Stimulated activated CD4-positive, alpha-beta T cell treated with anti-CD3 and anti-CD28 coated beads, Interleukin-15, amount 100 ng/mL, for 48 hours (primary cell): ENCODE measurements around the gene CLDN1.

Experiments used
- DNase-seq, 2 donors: peaks; one replicate each; pipeline ENCODE4 v3.0.0-alpha.2; 2020; ENCODE audit warnings: low read depth in 2 of 2

CLDN1 gene, protein sequence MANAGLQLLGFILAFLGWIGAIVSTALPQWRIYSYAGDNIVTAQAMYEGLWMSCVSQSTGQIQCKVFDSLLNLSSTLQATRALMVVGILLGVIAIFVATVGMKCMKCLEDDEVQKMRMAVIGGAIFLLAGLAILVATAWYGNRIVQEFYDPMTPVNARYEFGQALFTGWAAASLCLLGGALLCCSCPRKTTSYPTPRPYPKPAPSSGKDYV

DNA sequence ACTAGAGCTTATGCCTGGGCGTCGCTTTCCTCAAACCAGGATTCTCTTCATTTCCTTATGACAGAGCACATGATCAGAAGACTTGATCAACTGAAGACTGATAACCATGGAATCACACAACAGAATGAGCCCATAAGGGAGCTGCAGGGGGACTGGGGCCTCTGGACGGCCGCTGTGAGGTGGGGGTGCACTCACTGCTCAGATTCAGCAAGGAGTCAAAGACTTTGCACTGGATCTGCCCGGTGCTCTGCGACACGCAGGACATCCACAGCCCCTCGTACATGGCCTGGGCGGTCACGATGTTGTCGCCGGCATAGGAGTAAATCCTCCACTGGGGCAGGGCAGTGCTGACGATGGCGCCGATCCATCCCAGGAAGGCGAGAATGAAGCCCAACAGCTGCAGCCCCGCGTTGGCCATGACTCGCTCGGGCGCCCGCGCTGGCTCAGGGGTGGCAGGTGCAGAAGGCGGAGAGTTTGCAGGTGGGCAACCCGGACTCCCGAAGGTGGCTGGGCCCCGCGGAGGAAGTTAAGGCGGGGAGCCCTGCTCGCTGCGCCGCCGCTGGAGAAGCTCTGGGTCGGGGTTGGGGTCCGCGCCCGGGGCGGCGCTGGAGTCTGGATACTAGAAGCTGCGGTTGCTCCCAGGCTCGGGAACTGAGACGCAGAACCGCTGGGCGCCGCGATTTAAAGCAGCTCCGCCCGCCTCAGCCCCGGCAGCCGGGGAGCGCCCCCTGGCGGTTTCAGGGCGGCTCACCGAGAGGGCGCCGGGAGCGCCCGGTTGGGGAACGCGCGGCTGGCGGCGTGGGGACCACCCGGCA is at the start of gene CLDN1:
TSS of gene CLDN1 (minus strand) at position 658 of the 815 bp plus-strand sequence. CDS start at position 418, 240 bp downstream.
- peak; percentile 41 to 68 for DNase-seq

GRCh38 chr3:190371152-190371551 is 48.9 kb upstream of the CLDN1 start:
- DNase-seq = no peak

DNA sequence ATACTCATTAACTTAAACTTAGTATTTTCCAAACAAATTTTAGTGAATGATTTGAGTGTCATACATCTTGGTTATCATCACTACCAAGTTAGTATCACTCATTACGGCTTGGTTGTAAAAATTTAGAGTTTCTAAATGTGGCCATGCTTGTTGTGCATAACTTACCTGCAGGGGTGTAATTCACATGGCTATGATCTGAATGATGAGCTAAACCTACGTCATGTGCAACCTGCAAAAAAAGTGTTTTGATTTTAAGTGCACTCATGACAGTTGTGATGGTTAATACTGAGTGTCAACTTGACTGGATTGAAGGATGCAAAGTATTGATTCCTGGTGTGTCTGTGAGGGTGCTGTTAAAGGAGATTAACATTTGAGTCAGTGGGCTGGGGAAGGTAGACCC is 48.1 kb upstream of the CLDN1 start:
- no peak for DNase-seq

DNA sequence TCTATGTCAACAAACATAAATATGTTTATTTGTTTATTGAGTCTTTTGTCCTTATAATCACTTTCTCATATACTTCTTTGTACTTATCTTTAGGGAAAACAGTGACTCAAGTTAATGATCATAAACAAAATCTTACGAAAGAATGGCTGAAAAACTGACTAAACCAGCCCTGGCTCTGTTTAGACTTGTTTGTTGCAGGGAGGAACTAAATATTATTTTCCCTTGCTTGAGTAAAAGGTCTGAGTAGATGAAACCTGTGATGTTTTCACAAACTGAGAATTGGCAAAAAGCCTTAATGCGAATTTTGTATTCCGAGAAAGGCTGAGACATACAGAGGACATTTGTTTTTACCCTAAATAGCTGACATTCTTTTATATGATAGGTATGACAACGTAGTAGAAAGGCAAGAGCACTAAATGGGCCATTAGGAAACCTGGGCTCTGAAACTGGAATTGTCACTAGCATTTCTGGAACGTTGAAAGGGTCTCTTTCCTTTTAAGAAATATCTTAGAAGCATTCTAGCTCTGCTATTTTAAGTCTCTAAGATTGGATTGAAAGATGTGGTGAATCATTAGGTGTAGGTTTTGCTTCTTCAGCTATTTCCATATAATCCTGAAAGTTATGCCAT is 47.5 kb upstream of the CLDN1 start:
- DNase-seq = no peak

DNA sequence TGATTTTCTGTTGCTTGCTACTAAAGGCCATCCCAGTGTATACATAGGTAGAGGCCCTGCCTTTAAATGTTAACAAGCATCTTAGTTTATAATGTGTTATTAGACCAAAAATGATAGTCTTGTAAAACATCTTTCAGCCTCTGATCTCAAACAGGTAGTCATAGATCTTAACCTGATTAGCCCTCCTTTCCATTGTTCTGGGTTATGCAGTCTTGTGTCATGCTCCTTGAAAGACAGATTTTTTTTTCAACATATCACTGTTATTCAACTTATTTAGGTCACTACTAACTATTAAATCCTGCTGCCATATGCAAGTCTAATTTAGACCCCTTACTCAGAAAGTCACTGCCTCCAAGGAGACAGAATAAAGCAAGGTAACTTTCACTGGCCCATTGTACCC is 46.6 kb upstream of the CLDN1 start:
- DNase-seq = no peak

DNA sequence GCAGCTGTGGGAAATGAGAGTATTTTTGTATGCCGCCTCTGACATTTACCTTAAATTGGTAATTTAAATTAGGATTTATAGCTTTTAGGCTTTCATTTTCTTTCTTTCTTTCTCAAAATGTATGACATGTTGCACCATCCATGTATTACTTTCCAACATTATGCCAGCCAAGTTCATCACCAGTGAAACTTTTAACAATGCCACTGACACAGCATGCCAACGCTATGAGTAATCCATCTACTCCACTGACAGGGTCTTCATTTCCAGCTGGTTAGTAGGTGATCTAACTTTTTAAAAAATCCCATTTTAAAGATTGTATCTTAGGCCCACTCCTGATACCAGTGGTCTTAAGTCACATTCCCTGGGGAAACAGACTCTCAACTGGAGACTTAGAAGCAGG is 43.9 kb upstream of the CLDN1 start:
- DNase-seq = no peak

GRCh38 chr3:190362258-190362657 is 40.0 kb upstream of the CLDN1 start:
- DNase-seq = no peak

GRCh38 chr3:190361791-190362190 is 39.5 kb upstream of the CLDN1 start:
- no peak for DNase-seq

- DNase-seq = no peak
These were observed 38.0 kb upstream of the CLDN1 start for GRCh38 chr3:190360228-190360627.

GRCh38 chr3:190359813-190360212 is 37.6 kb upstream of the CLDN1 start:
- no peak for DNase-seq

DNA sequence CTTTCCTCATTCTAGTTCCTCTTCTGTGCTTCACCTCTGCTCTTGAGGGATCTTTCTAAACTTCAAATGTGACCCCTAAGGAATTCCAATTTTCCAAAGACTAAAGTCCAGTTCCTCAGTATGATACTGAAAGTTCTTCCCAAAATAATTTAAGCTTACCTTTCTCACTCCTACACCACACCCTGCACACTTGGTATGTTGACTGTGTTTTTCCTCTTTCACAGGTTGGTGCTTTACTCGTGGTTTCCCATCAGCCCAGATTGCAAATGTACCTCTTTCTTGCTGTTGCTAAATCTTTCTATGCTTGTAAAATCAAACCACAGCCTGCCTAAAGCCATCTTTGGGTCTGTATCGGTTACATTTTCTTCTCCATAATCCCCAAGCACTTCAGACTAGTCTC is 35.2 kb upstream of the CLDN1 start:
- no peak for DNase-seq

- DNase-seq = no peak
These were observed 34.0 kb upstream of the CLDN1 start for GRCh38 chr3:190356246-190356645.

DNA sequence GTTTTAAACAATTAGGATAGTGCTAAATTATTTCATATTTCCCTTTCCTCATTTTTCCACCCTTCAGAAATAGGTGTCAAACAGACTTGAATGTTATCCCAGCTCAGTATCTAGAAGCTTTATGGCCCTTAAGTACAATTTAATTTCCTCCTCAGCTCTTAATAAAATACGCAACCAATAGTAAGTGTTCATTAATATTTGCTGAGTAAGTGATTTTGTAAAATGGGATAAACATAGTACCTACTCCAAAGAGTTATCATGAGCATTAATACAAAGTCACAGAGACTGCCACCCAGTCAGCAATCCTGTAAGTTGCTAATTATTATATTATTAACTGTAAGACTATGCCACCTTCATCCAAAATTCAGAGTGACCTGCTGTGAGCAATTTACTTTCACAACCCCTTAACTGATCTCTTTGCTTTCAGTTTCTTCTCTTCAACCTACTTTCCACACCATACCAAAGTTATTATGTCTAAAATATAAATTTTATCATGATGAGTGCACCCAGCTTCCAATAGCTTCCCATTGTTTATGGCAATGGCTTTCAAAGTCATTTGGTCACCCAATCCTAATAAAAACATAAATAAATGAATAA is 30.7 kb upstream of the CLDN1 start:
- DNase-seq = no peak

DNA sequence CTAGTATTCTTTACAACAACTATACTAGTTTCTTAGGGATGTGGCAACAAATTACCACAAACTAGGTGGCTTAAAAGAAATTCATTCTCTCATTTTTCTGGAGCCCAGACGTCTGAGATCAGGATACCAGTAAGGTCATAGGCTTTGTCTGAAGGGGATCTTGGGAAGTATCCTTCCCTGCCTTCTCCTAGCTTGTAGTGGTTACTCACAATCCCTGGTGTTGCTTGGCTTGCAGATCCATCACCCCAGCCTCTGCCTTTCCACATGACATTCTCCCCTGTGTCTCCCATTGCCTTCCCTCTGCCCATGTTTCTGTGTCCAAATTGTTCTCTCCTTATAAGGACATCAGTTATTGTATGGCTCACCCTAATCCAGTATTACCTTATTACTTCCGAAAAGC is 24.3 kb upstream of the CLDN1 start:
- DNase-seq = no peak

DNA sequence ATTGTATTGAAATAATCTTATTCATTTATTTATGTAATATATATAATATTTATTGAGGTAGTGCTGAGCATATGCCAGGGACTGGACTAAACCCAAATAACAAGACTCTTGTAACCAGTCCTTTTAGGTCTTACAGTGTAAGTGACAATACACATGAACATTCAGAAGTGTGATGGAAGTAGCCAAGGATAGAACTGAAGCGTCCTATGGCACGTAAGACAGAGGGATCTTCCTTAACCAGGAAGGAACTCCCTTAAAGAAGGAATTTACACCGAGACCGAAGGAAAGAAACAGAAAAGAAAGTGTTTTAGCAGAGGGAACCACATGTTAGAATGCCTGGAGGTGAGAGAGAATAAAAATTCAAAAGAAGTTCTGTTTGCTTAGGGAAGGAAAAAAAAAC is 23.6 kb upstream of the CLDN1 start:
- DNase-seq = no peak

- no peak for DNase-seq
These were observed 23.0 kb upstream of the CLDN1 start for GRCh38 chr3:190345027-190345821.

GRCh38 chr3:190340071-190340470 is 17.8 kb upstream of the CLDN1 start:
- DNase-seq = no peak

DNA sequence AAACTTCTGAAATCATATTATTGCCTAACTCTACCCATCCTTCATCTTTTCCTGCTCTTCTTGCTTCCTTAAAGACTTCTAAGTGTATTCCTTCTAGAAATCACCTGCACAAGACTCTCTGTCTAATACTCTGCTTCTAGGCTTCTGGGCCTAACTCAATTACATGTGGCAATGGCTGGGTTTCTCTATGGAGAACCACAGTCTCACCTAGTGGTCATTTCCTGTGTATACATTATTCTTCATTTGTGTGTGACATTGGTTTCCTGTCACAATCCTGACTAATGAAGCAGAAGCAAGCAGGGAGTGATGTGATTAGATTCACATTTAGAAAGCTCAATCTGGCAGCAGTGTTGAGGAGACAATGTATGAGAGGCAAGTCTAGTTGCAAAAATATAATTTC is 16.9 kb upstream of the CLDN1 start:
- DNase-seq = no peak

DNA sequence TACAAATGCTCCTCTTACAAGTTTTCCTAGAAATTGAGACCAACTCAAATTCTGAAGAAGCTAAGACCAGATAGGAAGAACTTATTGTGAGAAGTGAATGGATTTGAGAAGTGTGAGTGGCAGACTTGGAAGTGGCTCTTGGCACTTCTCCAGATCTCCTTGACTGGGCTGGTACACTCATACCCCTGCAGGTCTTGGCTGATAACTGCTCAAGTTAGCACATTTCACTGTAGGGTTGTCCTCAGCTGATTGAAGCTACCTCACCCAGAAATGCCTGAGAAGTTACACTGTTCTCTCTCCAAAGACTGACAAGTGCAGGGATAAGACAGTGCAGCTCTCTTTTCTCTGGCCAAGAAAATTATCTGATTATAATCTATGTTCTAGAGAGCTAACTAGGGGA is 16.5 kb upstream of the CLDN1 start:
- no peak for DNase-seq

GRCh38 chr3:190337301-190337700 is 15.1 kb upstream of the CLDN1 start:
- DNase-seq = no peak

DNA sequence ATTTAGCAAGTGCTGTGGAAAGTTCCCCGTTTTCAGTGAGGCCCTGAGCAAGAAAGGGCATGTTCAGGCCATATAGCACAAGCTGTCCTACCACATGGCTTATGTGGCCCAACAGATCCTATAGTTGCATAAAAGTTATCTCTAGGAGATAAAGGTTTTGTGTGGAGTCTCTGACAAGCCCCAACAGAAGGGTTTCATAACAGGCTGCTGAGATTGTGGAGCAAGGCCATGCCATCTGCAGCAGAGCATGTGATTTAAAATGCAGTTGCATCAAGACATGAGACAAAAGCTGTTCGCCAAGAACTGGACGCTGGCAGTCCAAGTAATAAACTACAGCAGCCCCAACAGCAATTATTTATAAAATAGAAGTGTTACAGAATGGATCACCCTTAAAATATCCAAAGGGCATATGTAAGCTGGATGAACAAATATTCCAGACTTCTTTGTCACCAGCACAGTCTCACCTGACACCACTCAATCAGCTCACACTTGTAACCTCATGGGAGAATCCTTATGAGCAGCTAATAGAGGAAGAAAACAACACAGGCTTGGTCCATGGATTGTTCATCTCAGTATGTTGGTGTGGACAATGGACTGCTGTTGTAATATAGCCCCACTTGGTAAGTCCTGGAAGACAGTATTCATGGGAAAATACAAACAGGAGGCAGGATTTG is 14.4 kb upstream of the CLDN1 start:
- no peak for DNase-seq
